SU-DHL-6 (cell line): ENCODE measurements around the gene PRKN.

Experiments used
- EZH2phosphoT487 ChIP-seq: fragments of 200-600 bp; sonication (generic), shearing (Covaris generic); conservative IDR thresholded peaks from 2 replicates; pipeline ENCODE4 v1.6.1; 2018; ENCODE audit warnings: mild to moderate bottlenecking, antibody characterized with exemption, low read length, moderate library complexity, mixed read lengths
- TF ChIP-seq, protein P1 (sequence below): fragments of 200-600 bp; sonication (generic); IDR thresholded peaks from one replicate; pipeline ENCODE4 v1.5.1; 2017; ENCODE audit warnings: antibody characterized with exemption, mild to moderate bottlenecking, low read length, moderate library complexity; ENCODE audit not compliant: insufficient read depth, poor library complexity, severe bottlenecking

DNA sequence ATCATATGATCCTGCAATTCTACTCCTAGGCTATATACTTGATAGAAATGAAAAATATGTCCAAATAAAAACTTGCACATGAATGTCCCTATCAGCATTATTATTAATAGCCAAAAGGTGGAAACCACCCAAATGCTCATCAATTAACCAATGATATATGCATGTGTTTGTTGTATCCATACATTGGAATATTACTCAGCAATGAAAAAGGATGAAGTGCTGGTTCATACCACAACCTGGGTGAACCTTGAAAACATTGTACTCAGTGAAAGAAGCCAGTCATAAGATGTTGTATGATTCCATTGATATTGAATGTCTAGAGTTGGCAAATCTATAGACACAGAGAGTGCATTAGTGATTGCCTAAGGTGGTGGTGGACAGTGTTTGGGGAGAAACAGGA, 267.6 kb downstream of the PRKN start:
- TF ChIP-seq, protein P1, sequence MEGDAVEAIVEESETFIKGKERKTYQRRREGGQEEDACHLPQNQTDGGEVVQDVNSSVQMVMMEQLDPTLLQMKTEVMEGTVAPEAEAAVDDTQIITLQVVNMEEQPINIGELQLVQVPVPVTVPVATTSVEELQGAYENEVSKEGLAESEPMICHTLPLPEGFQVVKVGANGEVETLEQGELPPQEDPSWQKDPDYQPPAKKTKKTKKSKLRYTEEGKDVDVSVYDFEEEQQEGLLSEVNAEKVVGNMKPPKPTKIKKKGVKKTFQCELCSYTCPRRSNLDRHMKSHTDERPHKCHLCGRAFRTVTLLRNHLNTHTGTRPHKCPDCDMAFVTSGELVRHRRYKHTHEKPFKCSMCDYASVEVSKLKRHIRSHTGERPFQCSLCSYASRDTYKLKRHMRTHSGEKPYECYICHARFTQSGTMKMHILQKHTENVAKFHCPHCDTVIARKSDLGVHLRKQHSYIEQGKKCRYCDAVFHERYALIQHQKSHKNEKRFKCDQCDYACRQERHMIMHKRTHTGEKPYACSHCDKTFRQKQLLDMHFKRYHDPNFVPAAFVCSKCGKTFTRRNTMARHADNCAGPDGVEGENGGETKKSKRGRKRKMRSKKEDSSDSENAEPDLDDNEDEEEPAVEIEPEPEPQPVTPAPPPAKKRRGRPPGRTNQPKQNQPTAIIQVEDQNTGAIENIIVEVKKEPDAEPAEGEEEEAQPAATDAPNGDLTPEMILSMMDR, result no peak
- TF ChIP-seq EZH2phosphoT487, result no peak
